Fibroblast of skin of abdomen (primary cell): ENCODE measurements around the gene OR5C1. TPM values are rescaled to one million over a fixed set of nuclear protein-coding genes. Genes with fewer than 3 reads are reported as not detected.
"Not testable (repeated sequence)": the region's sequence is repeated elsewhere in the genome, so short reads cannot be mapped to it uniquely, and the experiment has no call there.

Experiments used
- DNase-seq: peaks from one replicate; pipeline ENCODE4 v3.0.0-alpha.2; 2013
- polyA plus RNA-seq, 2 experiments: library from polyadenylated mRNA; unstranded; fragments of 120-200 nt; gene quantifications; one replicate each; pipeline ENCODE4 v1.2.1, GENCODE V29; 2013; ENCODE audit not compliant: insufficient read length in 2 of 2

The OR5C1 gene
- not detected for polyA plus RNA-seq (2013, experiment 1 of 2; ENCODE audit: insufficient read length)
- not detected for polyA plus RNA-seq (2013, experiment 2 of 2; ENCODE audit: insufficient read length)

GRCh38 chr9:122788831-122789230, at the start of gene OR5C1:
Gene OR5C1 (plus strand): TSS chr9:122788933. CDS start chr9:122788933, 0 bp downstream.
- DNase-seq: no peak

GRCh38 chr9:122742003-122742402, 46.7 kb upstream of the OR5C1 start, which contains the start of gene OR1L6:
Gene OR1L6 (plus strand): TSS chr9:122742303. CDS start chr9:122749848, 7,545 bp downstream.
- DNase-seq: no peak

- DNase-seq: no peak
Observed at GRCh38 chr9:122754825-122755224, 33.9 kb upstream of the OR5C1 start.

GRCh38 chr9:122767817-122768216, 20.9 kb upstream of the OR5C1 start:
- no peak for DNase-seq

GRCh38 chr9:122777052-122777451, 11.7 kb upstream of the OR5C1 start:
- DNase-seq: no peak

- DNase-seq: peak; percentile 1
Observed at GRCh38 chr9:122777935-122778627, 10.7 kb upstream of the OR5C1 start.

GRCh38 chr9:122779181-122779580, 9.6 kb upstream of the OR5C1 start:
- no peak for DNase-seq

GRCh38 chr9:122780026-122780425, 8.7 kb upstream of the OR5C1 start:
- no peak for DNase-seq

- no peak for DNase-seq
Observed at GRCh38 chr9:122781671-122782070, 7.1 kb upstream of the OR5C1 start.

- DNase-seq: no peak
Observed at GRCh38 chr9:122785269-122785668, 3.5 kb upstream of the OR5C1 start.

GRCh38 chr9:122786338-122786737, 2.4 kb upstream of the OR5C1 start:
- no peak for DNase-seq

- DNase-seq: no peak
Observed at GRCh38 chr9:122789256-122790046, 718 bp downstream of the OR5C1 start.

- no peak for DNase-seq
Observed at GRCh38 chr9:122791872-122792669, 3.3 kb downstream of the OR5C1 start.

GRCh38 chr9:122797316-122798063, 8.8 kb downstream of the OR5C1 start:
- no peak for DNase-seq

GRCh38 chr9:122800066-122801060, 11.6 kb downstream of the OR5C1 start, which contains the start of gene OR1K1:
Gene OR1K1 (plus strand): TSS chr9:122800123. CDS start chr9:122800123, 0 bp downstream.
- DNase-seq: no peak

GRCh38 chr9:122806661-122807060, 17.9 kb downstream of the OR5C1 start:
- no peak for DNase-seq

GRCh38 chr9:122807271-122807900, 18.7 kb downstream of the OR5C1 start:
- DNase-seq: no peak

- no peak for DNase-seq
Observed at GRCh38 chr9:122808141-122808540, 19.4 kb downstream of the OR5C1 start.

- DNase-seq: not testable (repeated sequence)
Observed at GRCh38 chr9:122809261-122809660, 20.5 kb downstream of the OR5C1 start.

GRCh38 chr9:122810306-122810946, 21.7 kb downstream of the OR5C1 start:
- peak; percentile 63 for DNase-seq
